Endothelial cell of umbilical vein (primary cell): Measurements from ENCODE around the gene KIAA0825. TPM values are rescaled to one million over a fixed set of nuclear protein-coding genes. Genes with fewer than 3 reads are reported as not detected.

Experiments used
- BruUV-seq: library from RNA; stranded (reverse); fragments of 400-500 nt; replicated peaks from 2 replicates; lab custom pipeline; 2021; lab: Mats Ljungman, UMichigan
- CTCF ChIA-PET: fragments of 300-600, 350-600 bp; sonication (Branson Sonifier 250); formaldehyde crosslinking; loops from one replicate; lab custom pipeline; 2021; ENCODE audit warnings: antibody characterized with exemption, inconsistent platforms; lab: Charles Lee
- POLR2A ChIA-PET: fragments of 300-600, 350-600 bp; sonication (Branson Sonifier 250); formaldehyde crosslinking; loops from one replicate; lab custom pipeline; 2021; ENCODE audit warnings: antibody characterized with exemption, inconsistent platforms; lab: Charles Lee
- DNase-seq: peaks from one replicate; pipeline ENCODE4 v3.0.0-alpha.2; 2011; ENCODE audit warnings: low read depth, low spot score
- FAIRE-seq: peaks from 2 replicates; lab custom pipeline; 2011; peaks lifted over from hg19 to GRCh38; lab: Jason Lieb, UNC
- H2AFZ ChIP-seq: 2 replicates; pipeline ENCODE4 v1.6.0; 2012; ENCODE audit warnings: low read depth, low read length, control low read depth, inconsistent platforms
- H3K27ac ChIP-seq: 2 replicates; pipeline ENCODE4 v1.5.1; 2011; ENCODE audit warnings: low read depth, mild to moderate bottlenecking, control low read depth, low read length, moderate library complexity; ENCODE audit not compliant: insufficient read depth
- H3K27me3 ChIP-seq, 2 experiments: 2 replicates each; pipeline versions ENCODE4 v1.6.0 to v1.6.1; 2011; ENCODE audit warnings: low read length in 2 of 2, mixed read lengths in 1 of 2; ENCODE audit not compliant: control insufficient read depth in 2 of 2, insufficient read depth in 2 of 2
- H3K36me3 ChIP-seq, 2 experiments: 2 replicates in 1 of 2; 3 replicates in 1 of 2; pipeline ENCODE4 v1.5.1; 2011; ENCODE audit warnings: low read length in 2 of 2, mild to moderate bottlenecking in 1 of 2, moderate library complexity in 1 of 2; ENCODE audit not compliant: control insufficient read depth in 2 of 2, insufficient read depth in 2 of 2; ENCODE audit errors: extremely low read depth in 1 of 2
- H3K4me1 ChIP-seq: 3 replicates; pipeline ENCODE4 v1.5.1; 2011; ENCODE audit warnings: mild to moderate bottlenecking, low read length; ENCODE audit not compliant: control insufficient read depth, insufficient read depth; ENCODE audit errors: extremely low read depth
- H3K4me2 ChIP-seq: 2 replicates; pipeline ENCODE4 v1.6.1; 2011; ENCODE audit warnings: low read length, control low read depth, mixed read lengths; ENCODE audit not compliant: insufficient read depth
- H3K4me3 ChIP-seq, 3 experiments: fragments of 200-600 bp in 1 of 3; sonication (generic), shearing (Covaris generic) in 1 of 3; replicated peaks in 1 of 3; 2 replicates each; pipeline ENCODE4 v1.5.1; 2011 to 2016; ENCODE audit warnings: control low read depth in 3 of 3, low read length in 3 of 3, mild to moderate bottlenecking in 2 of 3, inconsistent platforms in 1 of 3, low read depth in 1 of 3, moderate library complexity in 1 of 3; ENCODE audit not compliant: insufficient read depth in 1 of 3
- H3K79me2 ChIP-seq: 2 replicates; pipeline ENCODE4 v1.6.0; 2012; ENCODE audit warnings: low read length, inconsistent platforms; ENCODE audit not compliant: control insufficient read depth, insufficient read depth
- H3K9ac ChIP-seq: replicated peaks from 2 replicates; pipeline ENCODE3; 2011; ENCODE audit warnings: low read length, control low read depth; ENCODE audit not compliant: insufficient read depth; ENCODE audit errors: extremely low read depth
- H3K9me1 ChIP-seq: replicated peaks from 3 replicates; pipeline ENCODE4 v1.6.0; 2011; ENCODE audit warnings: mild to moderate bottlenecking, low read length; ENCODE audit not compliant: control insufficient read depth, insufficient read depth; ENCODE audit errors: extremely low read depth
- H3K9me3 ChIP-seq: replicated peaks from 2 replicates; pipeline ENCODE4 v1.5.1; 2012; ENCODE audit warnings: low read length, inconsistent platforms; ENCODE audit not compliant: control insufficient read depth, insufficient read depth
- H4K20me1 ChIP-seq: replicated peaks from 2 replicates; pipeline ENCODE3; 2011; ENCODE audit warnings: mild to moderate bottlenecking, low read length; ENCODE audit not compliant: control insufficient read depth, insufficient read depth; ENCODE audit errors: extremely low read depth
- CTCF ChIP-seq, 2 donors: IDR thresholded peaks; 1 replicate in 1 of 2; 2 replicates in 1 of 2; pipeline ENCODE4 v1.5.1; 2011; ENCODE audit warnings: low read length in 2 of 2, mild to moderate bottlenecking in 2 of 2, moderate library complexity in 2 of 2, control low read depth in 1 of 2, inconsistent platforms in 1 of 2, low read depth in 1 of 2; ENCODE audit not compliant: insufficient read depth in 1 of 2; ENCODE audit errors: extremely low read depth in 1 of 2
- EZH2 ChIP-seq: IDR thresholded peaks from 2 replicates; pipeline ENCODE4 v1.6.1; 2012; ENCODE audit warnings: borderline replicate concordance, low read depth, mild to moderate bottlenecking, moderate library complexity, low read length, inconsistent platforms; ENCODE audit not compliant: severe bottlenecking
- FOS ChIP-seq: IDR thresholded peaks from 2 replicates; pipeline ENCODE4 v1.6.1; 2011; ENCODE audit warnings: mild to moderate bottlenecking, low read length, moderate library complexity, borderline replicate concordance; ENCODE audit not compliant: insufficient read depth
- GATA2 ChIP-seq: IDR thresholded peaks from 2 replicates; pipeline ENCODE4 v1.7.0; 2011; ENCODE audit warnings: low read depth, mild to moderate bottlenecking, moderate library complexity, mixed read lengths, low read length; ENCODE audit not compliant: insufficient read length, insufficient read depth
- JUN ChIP-seq: IDR thresholded peaks from 2 replicates; pipeline ENCODE4 v1.6.1; 2011; ENCODE audit warnings: borderline replicate concordance, low read depth; ENCODE audit not compliant: insufficient read length, insufficient read depth
- MAX ChIP-seq: IDR thresholded peaks from 2 replicates; pipeline ENCODE4 v1.6.1; 2011; ENCODE audit not compliant: insufficient read depth, insufficient read length
- MYC ChIP-seq: IDR thresholded peaks from one replicate; pipeline ENCODE4 v1.6.1; 2011; ENCODE audit warnings: mild to moderate bottlenecking, low read depth, low read length
- POLR2A ChIP-seq: IDR thresholded peaks from 2 replicates; pipeline ENCODE4 v1.6.1; 2012; ENCODE audit warnings: low read depth, mild to moderate bottlenecking, control low read depth, low read length
- POLR2AphosphoS5 ChIP-seq: IDR thresholded peaks from 2 replicates; pipeline ENCODE4 v1.6.1; 2012; ENCODE audit warnings: low read depth, mild to moderate bottlenecking, control low read depth, low read length, moderate library complexity; ENCODE audit not compliant: insufficient read depth
- dilution Hi-C: fragments of 300-500 bp; cut with MboI; formaldehyde crosslinking; loops from one replicate; pipeline ENCODE4 v1.15.0; 2019; ENCODE audit warnings: low sequenced_read_pairs; ENCODE audit not compliant: extremely low pct_ligation_motif_present
- intact Hi-C: fragments of 100-400 bp; cut with micrococcal nuclease; formaldehyde crosslinking; loops from one replicate; pipeline ENCODE4 v1.10.0; 2022
- polyA plus RNA-seq, 4 experiments: library from polyadenylated mRNA; depleted of rRNA in 3 of 4; stranded (reverse) in 3 of 4; unstranded in 1 of 4; fragments of >200 nt; gene quantifications; 2 replicates each; pipeline versions ENCODE4 v1.2.1 to v1.2.3, GENCODE V29; 2011 to 2012; ENCODE audit warnings: missing spikeins in 1 of 4
- total RNA-seq: library from RNA; stranded (reverse); gene quantifications from 2 replicates; pipeline ENCODE4 v1.2.3, GENCODE V29; 2021

KIAA0825 gene
- total and polyA plus RNA-seq, 2 donors (not counting 3 experiments of a cell fraction or from before 2014, with no cell fraction given), result 0.15 to 1.1 TPM

- Histone ChIP-seq H3K9me3 (no peaks in the 10 kb centered on the region), H3K4me3 (no peak overlapping the region), H3K79me2 (no peaks in the 10 kb centered on the region), H3K4me2 (no peak overlapping the region), H3K9me1 (no peaks in the 10 kb centered on the region), H3K27ac (no peak overlapping the region), H3K36me3 (no peaks in the 10 kb centered on the region), H3K4me1 (no peaks in the 10 kb centered on the region), H3K27me3 (no peaks in the 10 kb centered on the region), H2AFZ (no peak overlapping the region), H3K9ac (no peak overlapping the region), H4K20me1 (no peaks in the 10 kb centered on the region)
- no peak for DNase-seq
- dilution Hi-C loops, result no loop called here
- POLR2A ChIA-PET, result no interaction called here
- no TSS peak for BruUV-seq
- intact Hi-C loops, result no loop called here
- TF ChIP-seq CTCF (IDR thresholded peaks at IDR 0.05; ENCODE audit: extremely low read depth in 1 of 2, insufficient read depth in 1 of 2, low read depth in 1 of 2, low read length in 2 of 2) (no peak), GATA2 (no peak), FOS (no peak), MAX (no peak), POLR2A (no peak), EZH2 (no peak), JUN (no peak), MYC (no peak), POLR2AphosphoS5 (no peak)
- CTCF ChIA-PET, result interaction anchor here (1.1 kb wide), 1 partner anchor 18 kb away, joined by 3 read pairs; no protein-coding TSS in a partner anchor
- no peak for FAIRE-seq
Measured at GRCh38 chr5:94480486-94480885, 137.9 kb downstream of the KIAA0825 start.
